HEK293T (cell line): ENCODE results near the gene CHRM4.

Experiments used
- ARNT ChIP-seq: fragments of 450-650 bp; IDR thresholded peaks from 2 replicates; pipeline ENCODE4 v1.6.1; 2017; ENCODE audit warnings: mild to moderate bottlenecking
- BHLHE40 ChIP-seq: fragments of 450-650 bp; IDR thresholded peaks from 2 replicates; pipeline ENCODE4 v1.6.1; 2016; ENCODE audit warnings: mild to moderate bottlenecking, moderate library complexity, borderline replicate concordance
- CTBP1 ChIP-seq: fragments of 450-650 bp; IDR thresholded peaks from 2 replicates; pipeline ENCODE4 v1.6.1; 2016; ENCODE audit warnings: borderline replicate concordance
- ELF4 ChIP-seq: fragments of 450-650 bp; IDR thresholded peaks from 2 replicates; pipeline ENCODE4 v1.6.1; 2017; ENCODE audit warnings: antibody characterized with exemption
- FOXK2 ChIP-seq: fragments of 450-650 bp; IDR thresholded peaks from 2 replicates; pipeline ENCODE4 v1.6.1; 2016; ENCODE audit warnings: mild to moderate bottlenecking
- FOXM1 ChIP-seq: fragments of 450-650 bp; IDR thresholded peaks from 2 replicates; pipeline ENCODE4 v1.6.1; 2017; ENCODE audit warnings: mild to moderate bottlenecking, borderline replicate concordance
- NFRKB ChIP-seq: fragments of 450-650 bp; IDR thresholded peaks from 2 replicates; pipeline ENCODE4 v1.6.1; 2016; ENCODE audit warnings: mild to moderate bottlenecking, moderate library complexity
- SP1 ChIP-seq: fragments of 450-650 bp; IDR thresholded peaks from 2 replicates; pipeline ENCODE4 v1.6.1; 2017
- SUZ12 ChIP-seq: fragments of 450-650 bp; IDR thresholded peaks from 2 replicates; pipeline ENCODE4 v1.6.1; 2016; ENCODE audit warnings: mild to moderate bottlenecking
- TARDBP ChIP-seq: fragments of 450-650 bp; IDR thresholded peaks from 2 replicates; pipeline ENCODE4 v1.6.1; 2016
- ZNF384 ChIP-seq: fragments of 450-650 bp; IDR thresholded peaks from 2 replicates; pipeline ENCODE4 v1.6.1; 2016
- TF ChIP-seq, protein P1 (sequence below): fragments of 450-650 bp; IDR thresholded peaks from 2 replicates; pipeline ENCODE4 v1.6.1; 2016

- TF ChIP-seq CTBP1 (no peak), ZNF384 (no peak), NFRKB (no peak), SUZ12 (no peak), FOXM1 (no peak), BHLHE40 (no peak), SP1 (no peak), FOXK2 (no peak), ARNT (no peak), ELF4 (no peak), TARDBP (no peak)
- TF ChIP-seq, protein P1, sequence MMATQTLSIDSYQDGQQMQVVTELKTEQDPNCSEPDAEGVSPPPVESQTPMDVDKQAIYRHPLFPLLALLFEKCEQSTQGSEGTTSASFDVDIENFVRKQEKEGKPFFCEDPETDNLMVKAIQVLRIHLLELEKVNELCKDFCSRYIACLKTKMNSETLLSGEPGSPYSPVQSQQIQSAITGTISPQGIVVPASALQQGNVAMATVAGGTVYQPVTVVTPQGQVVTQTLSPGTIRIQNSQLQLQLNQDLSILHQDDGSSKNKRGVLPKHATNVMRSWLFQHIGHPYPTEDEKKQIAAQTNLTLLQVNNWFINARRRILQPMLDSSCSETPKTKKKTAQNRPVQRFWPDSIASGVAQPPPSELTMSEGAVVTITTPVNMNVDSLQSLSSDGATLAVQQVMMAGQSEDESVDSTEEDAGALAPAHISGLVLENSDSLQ = no peak
Observed at GRCh38 chr11:46374815-46375214, 16.8 kb downstream of the CHRM4 start.
